NCI-H2171 (cell line): ENCODE measurements around the gene GYG2.
"Not testable (repeated sequence)": the region's sequence is repeated elsewhere in the genome, so short reads cannot be mapped to it uniquely, and the experiment has no call there.

Experiments
- DNase-seq: peaks from one replicate; lab custom pipeline; 2025; lab: John Stamatoyannopoulos, UW

Gene GYG2

DNA sequence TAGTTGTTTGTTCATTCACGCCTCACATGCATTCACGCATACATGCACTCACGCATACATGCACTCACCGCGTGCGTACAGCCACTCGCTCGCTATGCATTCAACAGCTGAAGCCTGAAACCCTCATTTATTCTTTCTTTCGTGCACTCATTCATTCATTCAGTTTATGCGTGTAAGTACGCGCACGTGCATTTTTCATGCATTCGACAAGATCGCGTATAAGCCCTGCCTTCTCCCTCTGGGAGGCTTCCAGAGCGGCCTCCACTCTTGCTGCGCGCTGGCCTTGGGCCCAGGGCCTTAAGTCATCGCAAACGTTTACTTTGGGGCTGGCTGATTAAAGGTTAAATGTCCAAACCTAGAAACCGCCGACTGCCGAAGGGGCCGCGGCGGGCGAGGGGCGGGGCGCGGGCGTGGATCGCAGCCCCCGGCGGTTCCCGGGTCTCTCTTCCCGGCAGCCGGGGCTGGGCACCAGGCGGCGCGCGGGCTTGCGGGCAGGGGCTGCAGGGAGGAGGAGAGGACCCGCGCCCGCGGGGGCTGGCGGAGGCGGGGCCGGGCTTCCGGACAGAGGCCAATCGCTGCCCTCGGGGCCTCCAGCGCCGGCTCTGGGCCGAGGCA is at the start of gene GYG2:
GYG2 (plus strand) TSS at position 587 of the 615 bp plus-strand sequence. CDS start 1,259 bp downstream, outside the sequence.
- DNase-seq: no peak

DNA sequence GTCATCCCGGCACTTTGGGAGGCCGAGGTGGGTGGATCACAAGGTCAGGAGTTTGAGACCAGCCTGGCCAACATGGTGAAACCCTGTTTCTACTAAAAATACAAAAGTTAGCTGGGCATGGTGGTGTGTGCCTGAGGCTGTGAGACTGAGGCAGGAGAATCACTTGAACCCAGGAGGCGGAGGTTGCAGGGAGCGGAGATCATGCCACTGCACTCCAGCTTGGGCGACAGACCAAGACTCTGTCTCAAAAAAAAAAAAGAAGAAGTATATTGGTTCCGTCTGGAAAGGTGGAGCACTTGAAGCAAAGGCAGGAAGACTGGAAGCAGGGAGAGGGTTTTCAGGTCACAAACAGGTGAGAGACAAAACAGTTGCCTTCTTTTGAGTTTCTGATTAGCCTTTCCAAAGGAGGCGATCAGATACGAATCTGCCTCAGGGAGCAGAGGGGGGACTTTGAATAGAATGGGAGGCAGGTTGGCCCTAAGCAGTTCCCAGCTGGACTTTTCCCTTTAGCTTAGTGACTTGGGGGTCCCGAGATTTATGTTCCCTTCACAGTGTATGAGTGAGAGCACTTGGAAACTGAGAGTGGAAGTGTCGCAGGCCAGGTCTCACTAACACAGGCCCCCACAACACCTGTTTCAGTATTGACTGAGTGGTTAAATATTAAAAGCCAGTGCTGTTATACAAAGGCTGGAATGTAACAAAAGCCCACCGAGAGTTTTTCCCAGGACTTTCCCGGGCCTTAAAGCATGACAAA is 48.1 kb upstream of the GYG2 start:
- not testable (repeated sequence) for DNase-seq

DNA sequence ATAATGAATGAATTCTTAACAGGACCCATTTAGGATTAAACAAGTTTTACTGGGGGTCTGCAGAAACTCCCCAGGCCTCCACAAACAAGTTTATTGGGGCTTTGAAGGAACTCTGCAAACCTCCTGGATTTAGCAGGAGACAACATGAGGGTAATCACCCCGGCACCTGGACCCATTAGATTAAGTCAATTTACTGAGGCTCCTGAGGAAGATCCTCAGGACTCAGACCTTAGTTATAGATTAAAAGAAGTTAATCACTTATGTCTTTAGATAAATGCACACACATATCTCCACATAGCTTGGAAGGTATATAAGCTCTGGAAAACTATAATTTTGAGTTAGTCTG is 47.5 kb upstream of the GYG2 start:
- no peak for DNase-seq

DNA sequence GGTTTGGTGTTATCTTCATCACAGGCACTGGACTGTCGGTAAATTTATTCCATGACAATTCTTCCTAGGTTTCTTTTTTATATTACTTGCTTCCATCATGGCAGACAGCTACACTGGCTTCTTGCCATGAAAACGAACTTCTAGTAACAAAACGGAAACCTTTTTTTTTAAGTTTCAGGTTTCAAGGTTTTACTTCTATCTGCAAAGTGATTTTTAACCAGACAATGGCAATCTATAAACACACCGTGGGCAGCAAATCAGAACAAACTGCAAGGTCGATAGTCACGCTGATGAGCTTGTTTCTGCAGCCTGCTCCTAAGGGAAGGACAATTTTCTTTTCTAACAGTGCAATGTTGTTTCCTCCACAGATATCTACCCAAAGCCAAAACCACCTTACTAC is 47.0 kb upstream of the GYG2 start:
- no peak for DNase-seq

DNA sequence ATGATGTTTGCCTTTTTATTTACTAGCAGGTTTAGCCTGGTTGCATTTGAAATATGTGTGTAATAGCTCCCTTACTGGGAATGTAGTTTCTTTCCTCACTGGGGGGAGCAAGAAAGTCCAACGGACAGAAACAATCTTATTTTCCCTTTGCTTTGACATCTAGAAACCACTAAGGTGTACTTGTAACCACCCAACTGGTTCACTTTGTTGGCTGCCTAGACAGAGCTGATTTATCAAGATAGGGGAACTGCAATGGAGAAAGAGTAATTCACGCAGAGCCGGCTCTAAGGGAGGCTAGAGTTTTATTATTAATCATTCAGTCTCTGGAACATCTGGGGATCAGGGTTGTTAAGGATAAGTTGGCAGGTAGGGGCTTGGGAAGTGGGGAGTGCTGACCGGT is 46.6 kb upstream of the GYG2 start:
- DNase-seq: no peak

DNA sequence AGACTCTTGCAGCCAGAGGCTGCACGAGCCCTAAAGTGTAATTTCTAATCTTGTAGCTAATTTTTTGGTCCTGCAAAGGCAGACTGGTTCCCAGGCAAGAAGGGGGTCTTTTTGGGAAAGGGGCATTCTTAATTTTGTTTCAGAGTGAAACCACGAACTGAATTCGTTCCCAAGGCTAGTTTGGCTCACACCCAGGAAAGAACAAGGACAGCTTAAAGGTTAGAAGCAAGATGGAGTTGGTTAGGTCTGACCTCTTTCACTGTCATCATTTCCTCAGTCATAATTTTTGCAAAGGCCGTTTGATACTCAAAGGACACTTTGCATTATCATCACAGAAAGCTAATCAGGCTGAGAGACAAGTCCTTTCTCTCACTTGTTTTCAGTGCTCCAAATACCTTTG is 46.0 kb upstream of the GYG2 start:
- no peak for DNase-seq

DNA sequence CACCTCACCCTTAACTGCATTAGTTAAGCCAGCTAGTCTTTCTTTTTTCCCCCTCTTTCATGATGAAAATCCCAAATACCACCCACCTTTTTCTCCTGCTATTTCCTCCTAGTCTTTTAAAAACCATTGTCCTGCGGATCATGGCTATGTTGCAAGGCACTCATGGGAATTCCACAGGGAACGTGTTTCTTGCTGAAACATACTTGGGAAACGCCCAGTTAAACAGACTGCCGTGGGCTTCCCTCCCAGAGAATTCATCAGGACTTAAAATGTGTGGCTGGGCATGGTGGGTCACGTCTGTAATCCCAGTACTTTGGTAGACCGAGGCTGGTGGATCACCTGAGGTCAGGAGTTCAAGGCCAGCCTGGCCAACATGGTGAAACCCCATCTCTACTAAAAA is 44.7 kb upstream of the GYG2 start:
- no peak for DNase-seq

DNA sequence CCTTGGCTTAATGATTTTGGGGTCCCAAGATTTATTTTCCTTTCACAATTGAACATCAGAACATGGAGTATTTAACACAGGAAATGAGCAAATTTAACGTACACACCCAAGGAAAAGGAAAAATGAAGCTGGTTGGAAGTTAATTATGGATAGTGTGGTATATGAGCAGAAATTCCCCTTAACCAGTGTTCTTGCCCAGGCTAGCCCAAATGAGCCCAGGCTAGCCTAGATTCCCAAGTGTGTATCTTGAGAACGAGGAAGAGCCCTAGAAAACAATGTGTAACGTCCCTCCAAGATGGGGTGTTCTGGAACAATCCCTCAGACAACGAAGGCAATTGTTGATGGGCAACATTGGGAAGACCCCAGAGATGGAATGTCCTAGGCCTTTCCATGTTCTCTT is 43.2 kb upstream of the GYG2 start:
- no peak for DNase-seq

DNA sequence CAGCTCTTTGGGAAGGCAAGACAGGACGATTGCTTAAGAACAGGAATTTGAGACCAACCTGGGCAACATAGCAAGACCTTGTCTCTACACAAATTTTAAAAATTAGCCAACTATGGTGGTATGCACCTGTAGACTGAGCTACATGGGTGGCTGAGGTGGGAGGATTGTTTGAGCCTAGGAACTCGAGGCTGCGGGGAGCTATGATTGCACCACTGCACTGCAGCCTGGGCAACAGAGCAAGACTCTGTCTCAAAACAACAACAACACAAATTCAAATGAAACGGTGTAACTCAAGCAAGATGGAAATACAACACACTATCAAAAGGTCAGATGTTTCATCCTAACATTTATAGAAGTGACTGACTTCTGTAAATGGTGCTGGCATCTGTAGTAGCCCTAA is 39.8 kb upstream of the GYG2 start:
- no peak for DNase-seq

DNA sequence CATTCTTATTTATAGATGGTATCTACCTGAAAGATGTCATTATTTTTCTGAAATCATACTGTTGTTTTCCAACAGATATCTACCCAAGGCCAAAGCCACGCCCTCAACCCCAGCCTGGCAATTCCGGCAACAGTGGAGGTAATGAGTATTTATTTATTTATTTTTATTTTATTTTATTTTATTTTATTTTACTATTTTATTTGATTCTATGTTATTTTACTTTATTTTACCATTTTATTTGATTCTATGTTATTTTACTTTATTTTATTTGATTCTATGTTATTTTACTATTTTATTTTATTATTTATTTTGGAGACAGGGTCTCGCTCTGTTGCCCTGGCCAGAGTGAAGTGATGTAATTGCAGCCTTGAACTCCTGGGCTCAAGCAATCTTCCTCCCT is 39.2 kb upstream of the GYG2 start:
- no peak for DNase-seq

DNA sequence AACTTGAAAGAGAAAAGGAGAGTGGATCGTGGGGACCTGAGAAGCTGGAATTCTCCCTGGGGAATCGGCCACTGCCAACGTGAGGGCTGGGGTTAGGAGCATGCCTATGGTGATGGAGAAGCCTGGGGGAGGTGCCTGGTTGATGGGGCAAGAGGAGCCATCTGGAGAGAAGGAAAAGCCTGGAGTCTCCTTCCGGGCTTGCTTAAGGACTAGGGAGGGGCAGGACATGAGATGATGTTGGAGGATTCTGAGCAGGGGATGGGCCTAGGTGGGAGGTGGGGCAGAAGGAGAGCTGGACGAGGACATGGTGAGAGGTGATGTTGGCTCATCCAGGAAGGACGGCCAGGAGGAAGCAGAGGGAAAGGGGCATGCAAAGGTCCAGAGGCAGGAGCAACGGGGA is 35.0 kb upstream of the GYG2 start:
- no peak for DNase-seq

DNA sequence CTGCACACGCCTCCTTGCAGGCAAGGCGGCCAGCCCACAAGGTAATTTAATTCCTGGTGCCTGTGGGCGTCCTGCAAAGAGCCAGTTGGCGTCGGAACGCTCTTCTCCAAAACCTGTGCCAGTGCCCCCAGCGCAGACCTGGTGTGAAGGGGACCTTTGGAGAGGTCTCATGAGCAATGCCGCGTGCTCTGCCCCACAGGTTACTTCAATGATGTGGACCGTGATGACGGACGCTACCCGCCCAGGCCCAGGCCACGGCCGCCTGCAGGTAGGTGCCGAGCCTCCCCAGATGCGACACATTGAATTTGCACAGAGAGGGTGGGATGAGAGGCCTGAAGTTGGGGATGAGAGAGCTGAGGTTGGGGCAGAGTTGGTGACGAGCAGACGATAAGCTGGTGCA is 34.4 kb upstream of the GYG2 start:
- DNase-seq: no peak

DNA sequence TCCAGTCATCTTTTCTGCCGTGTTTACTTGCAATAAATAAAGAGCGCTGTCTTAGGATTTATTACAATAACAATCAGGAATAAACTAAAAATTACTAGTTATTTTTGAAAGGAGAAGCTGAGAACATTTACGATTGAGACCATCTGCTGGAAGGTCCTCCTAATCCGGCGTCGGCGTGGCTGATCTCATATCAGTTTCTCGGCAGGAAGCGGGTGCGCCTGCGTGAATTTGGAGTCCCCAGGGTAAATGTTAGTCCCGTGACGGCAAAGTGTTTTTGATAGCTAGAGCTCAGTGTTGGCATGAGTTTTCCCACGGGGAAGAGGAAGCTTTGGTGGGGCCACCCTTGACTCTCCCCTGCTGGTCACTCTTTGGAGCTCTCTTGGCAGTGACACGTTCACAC is 31.9 kb upstream of the GYG2 start:
- DNase-seq: not testable (repeated sequence)

DNA sequence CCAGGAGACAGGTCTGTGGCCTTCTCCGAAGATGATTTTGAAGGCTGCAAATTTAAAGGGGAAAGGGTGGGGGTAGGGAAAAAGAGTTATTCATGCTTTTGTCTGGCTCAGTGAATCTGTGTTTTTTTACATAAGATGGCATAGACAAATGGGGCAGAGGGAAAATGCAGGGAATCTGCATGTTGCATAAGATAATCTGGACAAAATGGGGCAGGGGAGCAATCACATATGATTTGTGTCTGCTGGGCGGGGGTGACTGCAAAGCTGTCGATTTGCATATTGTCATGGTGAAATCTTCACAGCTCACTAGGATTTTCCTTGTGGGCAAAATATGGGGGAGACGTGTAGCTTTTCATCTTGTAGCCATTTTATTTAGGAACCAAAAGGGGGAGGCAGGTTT is 29.4 kb upstream of the GYG2 start:
- no peak for DNase-seq

DNA sequence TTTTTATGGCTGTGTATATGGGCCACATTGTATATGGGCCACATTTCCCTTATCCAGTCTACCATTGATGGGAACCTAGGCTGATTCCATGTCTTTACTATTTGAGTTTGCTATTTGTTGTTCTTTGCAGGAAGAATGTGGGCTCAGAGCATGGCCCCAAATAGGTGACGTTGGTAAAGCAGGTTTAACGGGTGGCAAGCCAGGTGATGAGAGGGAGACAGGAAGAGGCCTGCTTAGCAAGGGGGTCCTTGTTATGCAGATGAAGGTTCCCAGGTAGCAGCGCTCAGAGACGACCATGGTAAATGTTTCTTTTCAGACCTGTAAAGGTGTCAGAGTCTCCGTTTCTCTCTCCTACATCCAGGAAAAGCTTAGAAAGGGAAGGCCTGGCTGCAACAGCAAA is 28.8 kb upstream of the GYG2 start:
- DNase-seq: not testable (repeated sequence)

DNA sequence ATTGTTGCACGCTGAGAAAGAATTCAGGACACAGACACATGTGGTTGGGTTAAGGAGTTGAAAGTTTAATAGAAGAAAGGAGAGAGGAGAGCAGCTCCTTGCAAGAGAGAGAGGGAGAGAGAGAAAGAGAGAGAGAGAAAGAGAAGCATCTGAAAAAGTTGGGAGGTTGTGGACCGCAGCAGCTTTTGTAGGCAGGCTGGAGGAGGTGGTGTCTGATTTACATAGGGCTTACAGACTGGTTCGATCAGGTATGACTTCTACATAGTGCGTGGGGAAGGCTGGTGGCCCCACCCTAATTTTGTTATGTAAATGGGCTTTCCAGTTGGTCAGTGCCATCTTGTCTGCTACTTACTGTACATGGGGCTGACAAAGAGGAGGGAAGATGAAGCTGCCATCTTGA is 27.5 kb upstream of the GYG2 start:
- DNase-seq: no peak

DNA sequence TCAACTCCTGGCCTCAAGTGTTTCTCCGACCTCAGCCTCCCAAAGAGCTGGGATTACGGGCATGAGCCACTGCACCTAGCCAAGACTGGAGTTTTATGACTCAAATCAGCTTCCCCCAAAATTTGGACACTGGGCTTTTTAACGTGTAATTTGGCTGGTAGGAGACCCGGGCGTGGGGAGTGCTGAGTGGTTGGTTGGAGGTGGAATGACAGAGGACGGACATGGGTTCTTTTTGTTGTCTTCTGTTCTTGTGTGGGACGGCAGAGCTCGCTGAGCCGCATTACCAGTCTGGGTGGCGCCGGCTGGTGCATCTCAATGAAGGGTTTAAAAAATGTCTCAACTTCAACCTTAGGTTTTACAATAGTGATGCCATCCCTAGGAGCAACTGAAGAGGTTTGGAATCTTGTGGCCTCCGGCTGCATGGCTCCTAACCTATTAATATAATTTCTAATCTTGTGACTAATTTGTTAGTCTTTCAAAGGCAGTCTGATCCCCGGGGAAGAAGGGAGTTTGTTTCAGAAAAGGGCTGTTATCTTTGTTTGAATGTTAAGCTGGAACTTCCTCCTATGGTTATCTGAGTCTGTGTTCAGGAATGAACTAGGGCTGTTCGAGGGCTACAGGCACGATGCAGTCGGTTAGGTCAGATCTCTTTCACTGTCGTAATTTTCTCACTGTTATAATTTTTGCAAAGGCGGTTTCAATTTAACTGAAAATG is 26.2 kb upstream of the GYG2 start:
- not testable (repeated sequence) for DNase-seq

DNA sequence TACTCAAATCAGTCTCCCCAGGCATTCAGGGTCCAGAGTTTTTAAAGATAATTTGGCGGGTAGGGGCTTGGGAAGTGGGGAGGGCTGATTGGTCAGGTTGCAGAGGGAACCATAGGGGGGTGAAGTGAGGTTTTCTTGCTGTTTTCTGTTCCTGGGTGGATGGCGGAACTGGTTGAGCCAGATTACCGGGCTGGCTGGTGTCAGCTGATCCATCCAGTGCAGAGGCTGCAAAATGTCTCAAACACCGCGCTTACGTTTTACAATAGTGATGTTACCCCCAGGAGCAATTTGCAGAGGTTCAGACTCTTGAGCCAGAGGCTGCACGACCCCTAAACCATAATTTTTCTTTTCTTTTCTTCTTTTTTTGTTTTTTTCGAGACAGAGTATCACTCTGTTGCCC is 25.2 kb upstream of the GYG2 start:
- not testable (repeated sequence) for DNase-seq

DNA sequence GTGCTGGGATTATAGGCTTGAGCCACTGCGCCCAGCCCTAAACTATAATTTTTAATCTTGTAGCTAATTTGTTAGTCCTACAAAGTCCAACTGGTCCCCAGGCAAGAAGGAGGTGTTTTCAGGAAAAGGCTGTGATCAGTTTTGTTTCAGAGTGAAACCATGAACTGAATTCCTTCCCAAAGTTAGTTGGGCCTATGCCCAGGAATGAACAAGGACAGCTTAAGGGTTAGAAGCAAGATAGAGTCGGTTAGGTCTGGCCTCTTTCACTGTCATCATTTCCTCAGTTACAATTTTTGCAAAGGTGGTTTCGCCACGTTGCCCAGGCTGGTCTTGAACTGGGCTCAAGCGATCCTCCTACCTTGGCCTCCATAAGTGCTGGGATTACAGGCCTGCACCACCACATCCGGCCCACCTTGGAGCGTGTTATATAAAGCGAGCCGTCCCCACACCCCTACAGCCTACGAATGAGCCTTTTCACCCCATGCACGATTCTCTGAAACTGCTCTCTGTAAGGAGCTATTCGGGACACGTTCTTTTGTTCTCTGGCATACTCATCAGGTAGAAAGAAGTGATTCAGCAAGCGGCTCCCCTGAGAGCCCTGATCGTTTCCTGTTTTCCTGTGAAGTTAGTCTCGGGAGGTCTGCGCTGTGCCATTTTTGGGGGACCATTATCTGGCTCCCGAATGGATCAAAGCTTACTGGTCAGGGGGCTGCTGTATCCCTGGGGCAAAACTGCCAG is 24.5 kb upstream of the GYG2 start:
- DNase-seq: not testable (repeated sequence)

DNA sequence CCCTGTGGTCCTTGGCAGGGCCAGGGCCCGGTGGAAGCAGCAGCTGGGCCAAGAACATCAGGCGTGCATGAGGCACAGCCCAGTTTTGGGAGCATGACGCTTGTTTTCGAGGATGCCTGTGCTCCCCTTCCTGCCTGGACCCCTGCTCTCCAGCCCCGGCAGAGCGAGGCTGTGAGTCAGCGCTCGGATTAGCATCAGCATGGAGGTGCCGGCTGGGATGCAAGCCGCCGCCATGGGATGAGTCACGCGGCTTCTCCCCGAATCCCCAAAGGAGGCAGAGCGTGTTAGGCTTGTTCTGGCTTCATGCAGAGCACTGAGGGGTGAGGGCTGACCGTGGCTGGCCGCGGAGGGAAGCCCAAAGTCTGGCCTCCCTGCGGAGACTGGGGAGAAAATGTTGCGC is 23.9 kb upstream of the GYG2 start:
- not testable (repeated sequence) for DNase-seq

DNA sequence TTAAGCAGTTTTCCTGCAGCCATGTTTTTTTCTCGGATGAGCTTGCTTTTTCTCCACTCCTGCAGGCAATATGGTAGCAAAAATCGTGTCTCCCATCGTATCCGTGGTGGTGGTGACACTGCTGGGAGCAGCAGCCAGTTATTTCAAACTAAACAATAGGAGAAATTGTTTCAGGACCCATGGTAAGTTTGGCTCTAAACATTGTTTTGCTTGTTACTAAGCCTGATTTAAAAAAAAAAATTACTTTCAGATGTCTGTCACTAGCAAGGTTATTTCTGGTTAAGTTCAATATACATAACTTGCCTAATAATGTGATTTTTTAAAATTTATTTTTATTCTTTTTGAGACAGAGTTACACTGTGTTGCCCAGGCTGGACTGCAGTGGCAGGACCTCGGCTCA is 17.5 kb upstream of the GYG2 start:
- no peak for DNase-seq

DNA sequence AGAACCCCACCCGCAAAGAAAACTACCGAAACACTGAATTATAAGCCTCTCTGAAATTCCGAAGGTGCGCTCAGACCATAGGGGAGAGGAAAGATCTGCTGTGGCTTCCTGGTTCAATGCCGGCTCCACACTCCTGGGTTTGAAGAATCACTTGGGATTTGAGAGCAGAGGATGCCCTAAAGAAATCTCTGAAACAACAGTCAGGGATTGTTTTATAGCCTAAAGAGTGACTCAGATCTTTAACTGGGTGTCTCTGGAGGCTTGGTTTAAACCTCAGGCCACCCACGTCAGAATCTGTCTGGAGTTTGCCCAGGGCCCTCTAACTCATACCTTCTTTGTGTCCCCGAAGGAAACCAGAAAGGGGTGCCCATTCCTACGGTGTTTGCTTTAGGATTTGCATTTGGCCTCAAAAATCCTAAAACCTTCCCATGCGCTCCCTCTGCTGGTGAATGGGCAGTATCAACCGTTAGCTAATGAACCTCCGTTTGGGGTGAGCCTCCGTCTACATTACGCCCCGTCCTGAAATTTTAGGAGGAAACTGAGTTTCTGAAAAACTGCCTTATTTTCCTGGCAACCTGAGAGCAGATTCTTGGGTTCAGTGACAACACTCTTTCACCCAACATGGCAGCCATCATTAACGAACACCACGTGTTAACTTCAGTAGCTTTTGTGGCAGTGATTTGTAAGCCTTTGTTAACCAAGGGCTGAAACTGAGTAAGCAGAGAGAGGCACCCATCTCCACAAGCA is 16.4 kb upstream of the GYG2 start:
- not testable (repeated sequence) for DNase-seq
